GM12801 (cell line): ENCODE results near the gene TTBK2.

Experiments
- CTCF ChIP-seq: IDR thresholded peaks from one replicate; pipeline ENCODE4 v1.5.1; 2011; ENCODE audit warnings: control low read depth; ENCODE audit not compliant: insufficient read length; ENCODE audit errors: extremely low read depth

The TTBK2 gene

GRCh38 chr15:42798802-42799201 is 121.8 kb downstream of the TTBK2 start:
- no peak for TF ChIP-seq CTCF

GRCh38 chr15:42796955-42797782 is 123.4 kb downstream of the TTBK2 start:
- TF ChIP-seq CTCF = no peak

GRCh38 chr15:42788725-42789124 is 131.9 kb downstream of the TTBK2 start:
- no peak for TF ChIP-seq CTCF

- no peak for TF ChIP-seq CTCF
These were observed 133.6 kb downstream of the TTBK2 start for GRCh38 chr15:42786978-42787377.

GRCh38 chr15:42785569-42785968 is 135.0 kb downstream of the TTBK2 start:
- no peak for TF ChIP-seq CTCF

- no peak for TF ChIP-seq CTCF
These were observed 135.9 kb downstream of the TTBK2 start for GRCh38 chr15:42784705-42785104.

GRCh38 chr15:42782716-42783115 is 137.9 kb downstream of the TTBK2 start:
- no peak for TF ChIP-seq CTCF
